ENCODE measurements around the gene FOXL1. TPM values are rescaled to one million over a fixed set of nuclear protein-coding genes. Genes with fewer than 3 reads are reported as not detected.

Gene FOXL1
- total and polyA plus RNA-seq, 2 experiments from 2014 or later = 0.61 to 4.2 TPM

DNA sequence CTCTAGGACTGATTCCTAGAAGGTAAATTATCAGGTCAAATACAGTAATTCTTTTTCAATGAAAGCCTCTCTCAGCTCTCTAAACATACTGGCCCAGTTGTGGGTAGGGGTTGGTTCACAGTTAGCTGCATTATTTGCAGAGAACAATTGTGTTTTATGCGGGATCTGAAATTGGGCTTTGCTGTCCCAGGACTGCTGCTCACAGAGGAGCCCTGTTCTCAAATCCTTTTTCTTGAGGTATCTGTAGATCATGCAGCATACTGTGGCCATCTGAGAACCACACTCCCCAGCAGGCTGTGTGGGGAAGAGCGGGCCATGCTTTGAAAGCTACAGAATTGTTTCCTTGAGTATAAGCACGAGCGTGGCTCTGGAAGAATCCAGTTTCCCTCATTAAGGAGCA, 40.9 kb upstream of the FOXL1 start:
- Histone ChIP-seq H3K4me3 (no peak overlapping the region), H3K36me3 (peaks cover 20% of the 10 kb centered on the region), H3K27me3 (no peaks in the 10 kb centered on the region), H3K4me1 (ENCODE audit: low read depth) (no peaks in the 10 kb centered on the region), H3K9me3 (ENCODE audit: low read depth) (no peaks in the 10 kb centered on the region), H3K27ac (no peak overlapping the region)
- DNase-seq (ENCODE audit: low read depth in 1 of 2, low spot score in 1 of 2) = no peak
- TF ChIP-seq, protein P1, sequence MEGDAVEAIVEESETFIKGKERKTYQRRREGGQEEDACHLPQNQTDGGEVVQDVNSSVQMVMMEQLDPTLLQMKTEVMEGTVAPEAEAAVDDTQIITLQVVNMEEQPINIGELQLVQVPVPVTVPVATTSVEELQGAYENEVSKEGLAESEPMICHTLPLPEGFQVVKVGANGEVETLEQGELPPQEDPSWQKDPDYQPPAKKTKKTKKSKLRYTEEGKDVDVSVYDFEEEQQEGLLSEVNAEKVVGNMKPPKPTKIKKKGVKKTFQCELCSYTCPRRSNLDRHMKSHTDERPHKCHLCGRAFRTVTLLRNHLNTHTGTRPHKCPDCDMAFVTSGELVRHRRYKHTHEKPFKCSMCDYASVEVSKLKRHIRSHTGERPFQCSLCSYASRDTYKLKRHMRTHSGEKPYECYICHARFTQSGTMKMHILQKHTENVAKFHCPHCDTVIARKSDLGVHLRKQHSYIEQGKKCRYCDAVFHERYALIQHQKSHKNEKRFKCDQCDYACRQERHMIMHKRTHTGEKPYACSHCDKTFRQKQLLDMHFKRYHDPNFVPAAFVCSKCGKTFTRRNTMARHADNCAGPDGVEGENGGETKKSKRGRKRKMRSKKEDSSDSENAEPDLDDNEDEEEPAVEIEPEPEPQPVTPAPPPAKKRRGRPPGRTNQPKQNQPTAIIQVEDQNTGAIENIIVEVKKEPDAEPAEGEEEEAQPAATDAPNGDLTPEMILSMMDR (IDR thresholded peaks at IDR 0.05; ENCODE audit: low read depth, low read length) = no peak

- H3K4me3 ChIP-seq = no peak overlapping the region
- H3K27me3 ChIP-seq = no peaks in the 10 kb centered on the region
- H3K27ac ChIP-seq = no peak overlapping the region
- DNase-seq (ENCODE audit: low read depth in 1 of 2, low spot score in 1 of 2) = no peak
- no peaks in the 10 kb centered on the region for H3K9me3 ChIP-seq (ENCODE audit: low read depth)
- no peaks in the 10 kb centered on the region for H3K4me1 ChIP-seq (ENCODE audit: low read depth)
- peaks cover 20% of the 10 kb centered on the region for H3K36me3 ChIP-seq
- TF ChIP-seq, protein P1 (IDR thresholded peaks at IDR 0.05; ENCODE audit: low read depth, low read length) = no peak
Observed at GRCh38 chr16:86538196-86538780, 40.1 kb upstream of the FOXL1 start.

GRCh38 chr16:86540894-86541293, 37.5 kb upstream of the FOXL1 start:
- H3K36me3 ChIP-seq = peaks cover 20% of the 10 kb centered on the region
- no peaks in the 10 kb centered on the region for H3K4me1 ChIP-seq (ENCODE audit: low read depth)
- no peaks in the 10 kb centered on the region for H3K27me3 ChIP-seq
- H3K9me3 ChIP-seq (ENCODE audit: low read depth) = no peaks in the 10 kb centered on the region
- no peak overlapping the region for H3K27ac ChIP-seq
- H3K4me3 ChIP-seq = no peak overlapping the region
- TF ChIP-seq, protein P1 (IDR thresholded peaks at IDR 0.05; ENCODE audit: low read depth, low read length) = no peak
- no peak for DNase-seq (ENCODE audit: low read depth in 1 of 2, low spot score in 1 of 2)

DNA sequence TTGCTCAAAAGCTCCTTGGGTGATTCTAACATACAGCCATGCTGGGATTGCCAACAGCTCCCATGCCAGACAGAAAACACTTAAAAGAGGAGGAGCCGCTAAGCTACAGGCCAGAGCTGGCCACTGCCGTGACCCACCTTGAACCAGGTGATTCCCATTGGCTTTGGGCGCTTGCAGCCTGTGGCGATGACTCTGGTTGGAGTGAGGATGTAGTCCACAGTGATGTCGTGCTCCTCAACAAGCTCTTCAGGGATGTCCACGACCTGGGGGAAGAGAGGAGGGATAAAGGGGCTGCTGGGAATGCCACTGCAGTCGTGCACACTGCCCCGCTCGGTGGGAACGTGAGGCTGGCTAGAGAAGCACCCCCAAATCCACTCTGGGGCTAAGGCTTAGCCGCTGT, 36.8 kb upstream of the FOXL1 start:
- H3K4me1 ChIP-seq (ENCODE audit: low read depth) = no peaks in the 10 kb centered on the region
- TF ChIP-seq, protein P1 (IDR thresholded peaks at IDR 0.05; ENCODE audit: low read depth, low read length) = no peak
- no peaks in the 10 kb centered on the region for H3K27me3 ChIP-seq
- H3K9me3 ChIP-seq (ENCODE audit: low read depth) = no peaks in the 10 kb centered on the region
- peaks cover 20% of the 10 kb centered on the region for H3K36me3 ChIP-seq
- no peak overlapping the region for H3K27ac ChIP-seq
- no peak overlapping the region for H3K4me3 ChIP-seq
- no peak for DNase-seq (ENCODE audit: low read depth in 1 of 2, low spot score in 1 of 2)

DNA sequence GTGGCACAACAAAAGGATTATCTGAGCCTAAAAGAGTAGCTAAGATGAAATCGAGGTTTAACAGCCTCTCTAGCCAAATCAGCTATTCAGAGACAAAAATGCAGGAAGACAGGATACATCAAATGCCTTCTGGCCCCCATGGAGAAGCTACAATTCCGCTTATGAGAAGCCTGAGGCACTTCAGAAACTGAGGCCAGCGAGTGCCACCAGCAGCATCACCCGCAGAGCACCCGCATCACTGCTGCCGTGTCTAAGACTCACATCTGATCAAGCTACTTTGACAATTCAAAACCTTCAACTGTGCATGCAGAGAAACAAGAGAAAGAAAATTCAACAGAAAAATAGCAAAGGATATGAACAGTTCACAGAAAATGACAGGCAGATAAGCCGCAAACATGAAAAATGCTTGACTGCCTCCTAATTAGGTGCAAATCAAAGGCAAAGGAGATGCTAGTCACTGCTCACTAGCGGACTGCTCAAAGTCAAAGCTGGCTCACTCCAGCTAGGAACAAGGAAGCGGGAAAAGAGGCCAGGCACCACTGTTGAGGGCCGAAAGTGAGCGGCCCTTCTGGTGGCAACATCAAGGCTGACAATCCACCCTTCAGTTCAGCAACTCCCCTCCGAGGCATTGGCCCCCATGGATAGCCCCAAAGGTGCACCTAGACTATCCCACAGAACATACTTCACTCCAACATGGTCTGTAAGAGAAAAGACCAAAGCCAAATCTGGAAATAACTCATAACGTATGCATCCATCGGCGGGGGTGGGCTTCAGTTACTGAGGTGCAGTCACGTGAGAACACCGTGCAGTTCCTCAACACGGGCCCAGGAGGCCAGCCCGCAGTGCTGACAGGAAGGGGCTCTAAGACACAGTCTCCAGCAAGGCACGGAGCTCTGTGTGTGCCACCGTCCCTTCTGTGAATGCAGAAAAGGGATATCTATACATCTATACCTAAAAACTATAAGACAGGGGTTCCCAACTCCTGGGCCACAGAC, 35.3 kb upstream of the FOXL1 start:
- peaks cover 25% of the 10 kb centered on the region for H3K36me3 ChIP-seq
- H3K9me3 ChIP-seq (ENCODE audit: low read depth) = no peaks in the 10 kb centered on the region

More for the DNA sequence above, 35.3 kb upstream of the FOXL1 start:
- no peaks in the 10 kb centered on the region for H3K27me3 ChIP-seq
- no peak overlapping the region for H3K4me3 ChIP-seq
- DNase-seq (ENCODE audit: low read depth in 1 of 2, low spot score in 1 of 2) = no peak
- TF ChIP-seq, protein P1 (IDR thresholded peaks at IDR 0.05; ENCODE audit: low read depth, low read length) = no peak
- H3K27ac ChIP-seq = no peak overlapping the region
- no peaks in the 10 kb centered on the region for H3K4me1 ChIP-seq (ENCODE audit: low read depth)
